GM06990 (cell line): ENCODE measurements around the gene PCBD1.

Experiments
- DNase-seq: peaks from one replicate; pipeline ENCODE4 v3.0.0-alpha.2; 2011; ENCODE audit not compliant: insufficient read length; ENCODE audit errors: extremely low read depth
- H3K27me3 ChIP-seq: replicated peaks from 2 replicates; pipeline ENCODE4 v1.6.0; 2011; ENCODE audit warnings: low read length; ENCODE audit not compliant: control insufficient read depth, insufficient read depth
- H3K36me3 ChIP-seq: 2 replicates; pipeline ENCODE4 v1.5.1; 2011; ENCODE audit warnings: low read length; ENCODE audit not compliant: control insufficient read depth, insufficient read depth
- H3K4me3 ChIP-seq: replicated peaks from 2 replicates; pipeline ENCODE4 v1.5.1; 2011; ENCODE audit warnings: low read depth, mild to moderate bottlenecking, control low read depth, low read length
- CTCF ChIP-seq: IDR thresholded peaks from 2 replicates; pipeline ENCODE4 v1.5.1; 2011; ENCODE audit warnings: low read length, control low read depth, mild to moderate bottlenecking, inconsistent platforms; ENCODE audit not compliant: insufficient read depth, poor library complexity, severe bottlenecking

The PCBD1 gene

GRCh38 chr10:70838270-70838805 is 50.0 kb downstream of the PCBD1 start:
- H3K36me3 ChIP-seq = no peaks in the 10 kb centered on the region
- DNase-seq = no peak
- no peak for TF ChIP-seq CTCF
- H3K4me3 ChIP-seq = no peak overlapping the region
- H3K27me3 ChIP-seq = no peaks in the 10 kb centered on the region

GRCh38 chr10:70837660-70838059 is 50.7 kb downstream of the PCBD1 start:
- Histone ChIP-seq H3K4me3 (no peak overlapping the region), H3K36me3 (no peaks in the 10 kb centered on the region), H3K27me3 (no peaks in the 10 kb centered on the region)
- no peak for DNase-seq
- no peak for TF ChIP-seq CTCF

GRCh38 chr10:70836319-70836718 is 52.0 kb downstream of the PCBD1 start:
- Histone ChIP-seq H3K27me3 (no peaks in the 10 kb centered on the region), H3K36me3 (no peaks in the 10 kb centered on the region; the same call in 1 of the 2 replicates)
- no peak for TF ChIP-seq CTCF

GRCh38 chr10:70834441-70835151 is 53.8 kb downstream of the PCBD1 start:
- TF ChIP-seq CTCF = no peak
- no peaks in the 10 kb centered on the region; the same call in 1 of the 2 replicates for H3K36me3 ChIP-seq
- DNase-seq = no peak
- no peak overlapping the region for H3K4me3 ChIP-seq
- no peaks in the 10 kb centered on the region for H3K27me3 ChIP-seq

More at GRCh38 chr10:70836319-70836718, 52.0 kb downstream of the PCBD1 start:
- no peak for DNase-seq
- H3K4me3 ChIP-seq = no peak overlapping the region

- TF ChIP-seq CTCF = no peak
- no peak for DNase-seq
- no peaks in the 10 kb centered on the region for H3K27me3 ChIP-seq
- no peaks in the 10 kb centered on the region; the same call in 1 of the 2 replicates for H3K36me3 ChIP-seq
- H3K4me3 ChIP-seq = no peak overlapping the region
Observed at GRCh38 chr10:70834021-70834420, 54.3 kb downstream of the PCBD1 start.
